HCT116 (cell line): ENCODE measurements around the gene GOT1.

ENCODE experiments used
- CEBPB ChIP-seq: IDR thresholded peaks from 2 replicates; pipeline ENCODE4 v1.6.1; 2012; ENCODE audit warnings: low read depth
- EZH2 ChIP-seq: fragments of 200-600 bp; sonication (generic); IDR thresholded peaks from 2 replicates; pipeline ENCODE4 v1.6.1; 2017; ENCODE audit warnings: antibody characterized with exemption, mixed run types
- EZH2phosphoT487 ChIP-seq: fragments of 200-600 bp; IDR thresholded peaks from 2 replicates; pipeline ENCODE4 v1.6.1; 2018; ENCODE audit warnings: antibody characterized with exemption, borderline replicate concordance
- POLR2A ChIP-seq: IDR thresholded peaks from 2 replicates; pipeline ENCODE4 v1.7.0; 2011; ENCODE audit warnings: borderline replicate concordance; ENCODE audit not compliant: insufficient read depth, insufficient read length; ENCODE audit errors: extremely low read depth
- POLR2AphosphoS5 ChIP-seq: IDR thresholded peaks from 2 replicates; pipeline ENCODE4 v1.6.1; 2011; ENCODE audit warnings: mild to moderate bottlenecking, low read depth, low read length, moderate library complexity
- SP1 ChIP-seq: IDR thresholded peaks from 2 replicates; pipeline ENCODE4 v1.6.1; 2012; ENCODE audit warnings: low read depth
- SRF ChIP-seq: IDR thresholded peaks from 2 replicates; pipeline ENCODE4 v1.6.1; 2012; ENCODE audit warnings: low read depth
- TCF7L2 ChIP-seq: IDR thresholded peaks from 2 replicates; pipeline ENCODE4 v1.7.0; 2011; ENCODE audit warnings: borderline replicate concordance, inconsistent platforms; ENCODE audit not compliant: insufficient read depth, insufficient read length; ENCODE audit errors: extremely low read depth
- TF ChIP-seq, protein P1 (sequence below): IDR thresholded peaks from 2 replicates; pipeline ENCODE4 v1.6.1; 2012; ENCODE audit warnings: low read depth
- TF ChIP-seq, protein P2 (sequence below), 3 experiments: fragments of 200-600 bp in 1 of 3; sonication (generic) in 1 of 3; IDR thresholded peaks in 2 of 3; conservative IDR thresholded peaks in 1 of 3; 2 replicates each; pipeline ENCODE4 v1.5.1; 2012 to 2017; ENCODE audit warnings: low read depth in 2 of 3, low read length in 2 of 3, antibody characterized with exemption in 1 of 3, borderline replicate concordance in 1 of 3, control low read depth in 1 of 3, mild to moderate bottlenecking in 1 of 3, mixed read lengths in 1 of 3, mixed run types in 1 of 3, moderate library complexity in 1 of 3; ENCODE audit not compliant: insufficient read depth in 1 of 3
- TF ChIP-seq, protein P3 (sequence below): IDR thresholded peaks from 2 replicates; pipeline ENCODE4 v1.6.1; 2011; ENCODE audit warnings: mild to moderate bottlenecking, low read length, moderate library complexity; ENCODE audit not compliant: insufficient replicate concordance; ENCODE audit errors: extremely low read depth

DNA sequence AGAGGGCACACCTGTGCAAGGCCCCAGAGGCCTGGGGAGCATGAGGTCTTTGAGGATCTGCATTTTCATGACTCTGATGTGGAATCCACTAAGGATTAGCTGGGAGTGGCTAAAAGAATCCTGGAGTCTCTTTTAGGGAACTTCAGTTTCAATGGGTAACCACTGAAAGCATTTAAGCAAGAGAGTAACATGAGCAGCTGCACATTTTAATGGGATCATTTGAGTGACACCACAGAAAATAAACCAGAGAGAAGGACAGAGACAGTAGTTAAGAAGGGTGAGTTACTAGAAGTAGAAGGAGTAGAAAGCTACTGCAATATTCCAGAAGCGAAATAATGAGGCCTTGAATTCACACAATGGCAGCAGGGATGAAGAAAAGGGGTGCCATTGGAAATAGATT lies 5.2 kb downstream of the GOT1 start:
- TF ChIP-seq, protein P1, sequence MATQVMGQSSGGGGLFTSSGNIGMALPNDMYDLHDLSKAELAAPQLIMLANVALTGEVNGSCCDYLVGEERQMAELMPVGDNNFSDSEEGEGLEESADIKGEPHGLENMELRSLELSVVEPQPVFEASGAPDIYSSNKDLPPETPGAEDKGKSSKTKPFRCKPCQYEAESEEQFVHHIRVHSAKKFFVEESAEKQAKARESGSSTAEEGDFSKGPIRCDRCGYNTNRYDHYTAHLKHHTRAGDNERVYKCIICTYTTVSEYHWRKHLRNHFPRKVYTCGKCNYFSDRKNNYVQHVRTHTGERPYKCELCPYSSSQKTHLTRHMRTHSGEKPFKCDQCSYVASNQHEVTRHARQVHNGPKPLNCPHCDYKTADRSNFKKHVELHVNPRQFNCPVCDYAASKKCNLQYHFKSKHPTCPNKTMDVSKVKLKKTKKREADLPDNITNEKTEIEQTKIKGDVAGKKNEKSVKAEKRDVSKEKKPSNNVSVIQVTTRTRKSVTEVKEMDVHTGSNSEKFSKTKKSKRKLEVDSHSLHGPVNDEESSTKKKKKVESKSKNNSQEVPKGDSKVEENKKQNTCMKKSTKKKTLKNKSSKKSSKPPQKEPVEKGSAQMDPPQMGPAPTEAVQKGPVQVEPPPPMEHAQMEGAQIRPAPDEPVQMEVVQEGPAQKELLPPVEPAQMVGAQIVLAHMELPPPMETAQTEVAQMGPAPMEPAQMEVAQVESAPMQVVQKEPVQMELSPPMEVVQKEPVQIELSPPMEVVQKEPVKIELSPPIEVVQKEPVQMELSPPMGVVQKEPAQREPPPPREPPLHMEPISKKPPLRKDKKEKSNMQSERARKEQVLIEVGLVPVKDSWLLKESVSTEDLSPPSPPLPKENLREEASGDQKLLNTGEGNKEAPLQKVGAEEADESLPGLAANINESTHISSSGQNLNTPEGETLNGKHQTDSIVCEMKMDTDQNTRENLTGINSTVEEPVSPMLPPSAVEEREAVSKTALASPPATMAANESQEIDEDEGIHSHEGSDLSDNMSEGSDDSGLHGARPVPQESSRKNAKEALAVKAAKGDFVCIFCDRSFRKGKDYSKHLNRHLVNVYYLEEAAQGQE = no peak
- TF ChIP-seq, protein P2, sequence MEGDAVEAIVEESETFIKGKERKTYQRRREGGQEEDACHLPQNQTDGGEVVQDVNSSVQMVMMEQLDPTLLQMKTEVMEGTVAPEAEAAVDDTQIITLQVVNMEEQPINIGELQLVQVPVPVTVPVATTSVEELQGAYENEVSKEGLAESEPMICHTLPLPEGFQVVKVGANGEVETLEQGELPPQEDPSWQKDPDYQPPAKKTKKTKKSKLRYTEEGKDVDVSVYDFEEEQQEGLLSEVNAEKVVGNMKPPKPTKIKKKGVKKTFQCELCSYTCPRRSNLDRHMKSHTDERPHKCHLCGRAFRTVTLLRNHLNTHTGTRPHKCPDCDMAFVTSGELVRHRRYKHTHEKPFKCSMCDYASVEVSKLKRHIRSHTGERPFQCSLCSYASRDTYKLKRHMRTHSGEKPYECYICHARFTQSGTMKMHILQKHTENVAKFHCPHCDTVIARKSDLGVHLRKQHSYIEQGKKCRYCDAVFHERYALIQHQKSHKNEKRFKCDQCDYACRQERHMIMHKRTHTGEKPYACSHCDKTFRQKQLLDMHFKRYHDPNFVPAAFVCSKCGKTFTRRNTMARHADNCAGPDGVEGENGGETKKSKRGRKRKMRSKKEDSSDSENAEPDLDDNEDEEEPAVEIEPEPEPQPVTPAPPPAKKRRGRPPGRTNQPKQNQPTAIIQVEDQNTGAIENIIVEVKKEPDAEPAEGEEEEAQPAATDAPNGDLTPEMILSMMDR (IDR thresholded peaks at IDR 0.05 in 2 of 3, conservative IDR thresholded peaks at IDR 0.05 in 1 of 3; ENCODE audit: borderline replicate concordance in 1 of 3, insufficient read depth in 1 of 3, low read depth in 2 of 3, low read length in 2 of 3) = no peak
- TF ChIP-seq POLR2A = no peak
- TF ChIP-seq EZH2 = no peak
- TF ChIP-seq, protein P3, sequence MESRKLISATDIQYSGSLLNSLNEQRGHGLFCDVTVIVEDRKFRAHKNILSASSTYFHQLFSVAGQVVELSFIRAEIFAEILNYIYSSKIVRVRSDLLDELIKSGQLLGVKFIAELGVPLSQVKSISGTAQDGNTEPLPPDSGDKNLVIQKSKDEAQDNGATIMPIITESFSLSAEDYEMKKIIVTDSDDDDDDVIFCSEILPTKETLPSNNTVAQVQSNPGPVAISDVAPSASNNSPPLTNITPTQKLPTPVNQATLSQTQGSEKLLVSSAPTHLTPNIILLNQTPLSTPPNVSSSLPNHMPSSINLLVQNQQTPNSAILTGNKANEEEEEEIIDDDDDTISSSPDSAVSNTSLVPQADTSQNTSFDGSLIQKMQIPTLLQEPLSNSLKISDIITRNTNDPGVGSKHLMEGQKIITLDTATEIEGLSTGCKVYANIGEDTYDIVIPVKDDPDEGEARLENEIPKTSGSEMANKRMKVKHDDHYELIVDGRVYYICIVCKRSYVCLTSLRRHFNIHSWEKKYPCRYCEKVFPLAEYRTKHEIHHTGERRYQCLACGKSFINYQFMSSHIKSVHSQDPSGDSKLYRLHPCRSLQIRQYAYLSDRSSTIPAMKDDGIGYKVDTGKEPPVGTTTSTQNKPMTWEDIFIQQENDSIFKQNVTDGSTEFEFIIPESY = no peak
- TF ChIP-seq EZH2phosphoT487 = no peak
- no peak for TF ChIP-seq TCF7L2
- TF ChIP-seq SP1 = no peak
- TF ChIP-seq POLR2AphosphoS5 = no peak
- TF ChIP-seq CEBPB = no peak
- no peak for TF ChIP-seq SRF
